Loucy (cell line): Measurements from ENCODE around the gene JRKL.
"Not testable (repeated sequence)": the region's sequence is repeated elsewhere in the genome, so short reads cannot be mapped to it uniquely, and the experiment has no call there.

ENCODE experiments used
- H2AFZ ChIP-seq: fragments of 200-600 bp; sonication (generic); 2 replicates; pipeline ENCODE4 v1.6.0; 2016; ENCODE audit warnings: antibody characterized with exemption, mild to moderate bottlenecking, low read length, moderate library complexity
- H3F3A ChIP-seq: fragments of 200-600 bp; 2 replicates; pipeline ENCODE4 v1.6.0; 2016; ENCODE audit warnings: antibody characterized with exemption, low read depth, mild to moderate bottlenecking
- H3K27me3 ChIP-seq: fragments of 200-600 bp; sonication (generic); 2 replicates; pipeline ENCODE4 v1.6.1; 2014; ENCODE audit warnings: low read length, mild to moderate bottlenecking; ENCODE audit not compliant: insufficient read depth, poor library complexity, severe bottlenecking
- H3K36me3 ChIP-seq: fragments of 200-600 bp; sonication (generic); 2 replicates; pipeline ENCODE4 v1.6.1; 2016; ENCODE audit warnings: low read length; ENCODE audit not compliant: insufficient read depth
- H3K4me1 ChIP-seq: fragments of 200-600 bp; sonication (generic); 2 replicates; pipeline ENCODE4 v1.5.1; 2014; ENCODE audit warnings: low read length, mild to moderate bottlenecking; ENCODE audit not compliant: insufficient read depth, poor library complexity, severe bottlenecking
- H3K4me2 ChIP-seq: fragments of 200-600 bp; sonication (generic); 2 replicates; pipeline ENCODE4 v1.6.0; 2014; ENCODE audit warnings: antibody characterized with exemption, low read length, low read depth, mild to moderate bottlenecking; ENCODE audit not compliant: poor library complexity, severe bottlenecking
- H3K4me3 ChIP-seq: fragments of 200-600 bp; sonication (generic); 2 replicates; pipeline ENCODE4 v1.5.1; 2014; ENCODE audit warnings: low read length, mild to moderate bottlenecking, mixed read lengths; ENCODE audit not compliant: poor library complexity, severe bottlenecking
- H3K79me2 ChIP-seq: fragments of 200-600 bp; sonication (generic); 2 replicates; pipeline ENCODE4 v1.6.1; 2014; ENCODE audit warnings: low read length; ENCODE audit not compliant: insufficient read depth
- H3K9ac ChIP-seq: fragments of 200-600 bp; sonication (generic); 2 replicates; pipeline ENCODE4 v1.6.0; 2014; ENCODE audit warnings: mild to moderate bottlenecking, low read depth, low read length, moderate library complexity; ENCODE audit not compliant: poor library complexity, severe bottlenecking
- H3K9me2 ChIP-seq: fragments of 200-600 bp; sonication (generic); replicated peaks from 2 replicates; pipeline ENCODE4 v1.6.1; 2016; ENCODE audit warnings: low read depth, low read length, mixed read lengths
- H3K9me3 ChIP-seq: fragments of 200-600 bp; sonication (generic); 2 replicates; pipeline ENCODE4 v1.6.1; 2014; ENCODE audit warnings: mild to moderate bottlenecking, antibody characterized with exemption, low read length, low read depth; ENCODE audit not compliant: insufficient read depth
- H4K20me1 ChIP-seq: fragments of 200-600 bp; sonication (generic); 2 replicates; pipeline ENCODE4 v1.6.0; 2014; ENCODE audit warnings: antibody characterized with exemption, low read length, mild to moderate bottlenecking; ENCODE audit not compliant: insufficient read depth, poor library complexity, severe bottlenecking
- EZH2phosphoT487 ChIP-seq: fragments of 200-600 bp; IDR thresholded peaks from 2 replicates; pipeline ENCODE4 v1.6.1; 2018; ENCODE audit warnings: antibody characterized with exemption, mild to moderate bottlenecking, moderate library complexity, borderline replicate concordance
- TF ChIP-seq, protein P1 (sequence below): fragments of 200-600 bp; sonication (generic); conservative IDR thresholded peaks from 2 replicates; pipeline ENCODE4 v1.5.1; 2014; ENCODE audit warnings: mild to moderate bottlenecking, antibody characterized with exemption, low read length

JRKL gene

GRCh38 chr11:96397863-96398262 is 8.1 kb downstream of the JRKL start:
- Histone ChIP-seq H3K27me3 (no peaks in the 10 kb centered on the region), H3F3A (no peaks in the 10 kb centered on the region), H3K36me3 (no peaks in the 10 kb centered on the region), H3K9ac (no peak overlapping the region), H3K9me3 (no peaks in the 10 kb centered on the region), H3K9me2 (no peaks in the 10 kb centered on the region), H2AFZ (no peak overlapping the region), H3K4me1 (peaks cover 24% of the 10 kb centered on the region), H3K4me2 (no peak overlapping the region), H3K79me2 (no peaks in the 10 kb centered on the region), H4K20me1 (no peaks in the 10 kb centered on the region), H3K4me3 (no peak overlapping the region)
- no peak for TF ChIP-seq EZH2phosphoT487
- TF ChIP-seq, protein P1, sequence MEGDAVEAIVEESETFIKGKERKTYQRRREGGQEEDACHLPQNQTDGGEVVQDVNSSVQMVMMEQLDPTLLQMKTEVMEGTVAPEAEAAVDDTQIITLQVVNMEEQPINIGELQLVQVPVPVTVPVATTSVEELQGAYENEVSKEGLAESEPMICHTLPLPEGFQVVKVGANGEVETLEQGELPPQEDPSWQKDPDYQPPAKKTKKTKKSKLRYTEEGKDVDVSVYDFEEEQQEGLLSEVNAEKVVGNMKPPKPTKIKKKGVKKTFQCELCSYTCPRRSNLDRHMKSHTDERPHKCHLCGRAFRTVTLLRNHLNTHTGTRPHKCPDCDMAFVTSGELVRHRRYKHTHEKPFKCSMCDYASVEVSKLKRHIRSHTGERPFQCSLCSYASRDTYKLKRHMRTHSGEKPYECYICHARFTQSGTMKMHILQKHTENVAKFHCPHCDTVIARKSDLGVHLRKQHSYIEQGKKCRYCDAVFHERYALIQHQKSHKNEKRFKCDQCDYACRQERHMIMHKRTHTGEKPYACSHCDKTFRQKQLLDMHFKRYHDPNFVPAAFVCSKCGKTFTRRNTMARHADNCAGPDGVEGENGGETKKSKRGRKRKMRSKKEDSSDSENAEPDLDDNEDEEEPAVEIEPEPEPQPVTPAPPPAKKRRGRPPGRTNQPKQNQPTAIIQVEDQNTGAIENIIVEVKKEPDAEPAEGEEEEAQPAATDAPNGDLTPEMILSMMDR: no peak

- TF ChIP-seq, protein P1: no peak
- TF ChIP-seq EZH2phosphoT487: no peak
- H3K4me2 ChIP-seq: no peak overlapping the region
These were observed 10.9 kb downstream of the JRKL start for GRCh38 chr11:96400697-96401096.

GRCh38 chr11:96411412-96411811 is 21.6 kb downstream of the JRKL start:
- H3K79me2 ChIP-seq, H3F3A ChIP-seq, H3K27me3 ChIP-seq, H3K4me1 ChIP-seq, H3K36me3 ChIP-seq, H3K9ac ChIP-seq, H3K4me3 ChIP-seq, H4K20me1 ChIP-seq, H3K9me3 ChIP-seq, H2AFZ ChIP-seq, H3K4me2 ChIP-seq, H3K9me2 ChIP-seq: not testable (repeated sequence)

More at GRCh38 chr11:96400697-96401096, 10.9 kb downstream of the JRKL start:
- Histone ChIP-seq H2AFZ (no peak overlapping the region), H3K9ac (no peak overlapping the region), H3K9me3 (no peaks in the 10 kb centered on the region), H3K27me3 (no peaks in the 10 kb centered on the region), H3K4me3 (no peak overlapping the region), H4K20me1 (no peaks in the 10 kb centered on the region), H3K36me3 (no peaks in the 10 kb centered on the region), H3K4me1 (peaks cover 14% of the 10 kb centered on the region), H3K9me2 (no peaks in the 10 kb centered on the region), H3K79me2 (no peaks in the 10 kb centered on the region), H3F3A (no peaks in the 10 kb centered on the region)

- TF ChIP-seq, protein P1: no peak
- TF ChIP-seq EZH2phosphoT487: no peak
- H3K4me1 ChIP-seq: peaks cover 5% of the 10 kb centered on the region
- H3K36me3 ChIP-seq: no peaks in the 10 kb centered on the region
- peak overlapping the region; percentile 89 for H2AFZ ChIP-seq
- no peaks in the 10 kb centered on the region for H3F3A ChIP-seq
- H4K20me1 ChIP-seq: no peaks in the 10 kb centered on the region
- H3K79me2 ChIP-seq: no peaks in the 10 kb centered on the region
- H3K9me2 ChIP-seq: no peaks in the 10 kb centered on the region
- no peak overlapping the region for H3K9ac ChIP-seq
- no peak overlapping the region for H3K4me2 ChIP-seq
- H3K27me3 ChIP-seq: no peaks in the 10 kb centered on the region
- H3K9me3 ChIP-seq: no peaks in the 10 kb centered on the region
- H3K4me3 ChIP-seq: no peak overlapping the region
These were observed 23.1 kb downstream of the JRKL start for GRCh38 chr11:96412761-96413381.
